K562 (cell line): ENCODE measurements around the gene VSIG10. TPM values are rescaled to one million over a fixed set of nuclear protein-coding genes. Genes with fewer than 3 reads are reported as not detected.
A peak's percentile ranks its signal among the peaks of the same experiment; 100 is the strongest.

Experiments used
- E2F1 ChIP-seq: sonication (generic); formaldehyde crosslinking; IDR thresholded peaks from 2 replicates; pipeline ENCODE4 v1.8.1; 2023; ENCODE audit warnings: mild to moderate bottlenecking, missing genetic modification reagents, moderate library complexity
- MTA2 ChIP-seq: fragments of 450-650 bp; IDR thresholded peaks from 2 replicates; pipeline ENCODE4 v1.6.1; 2016; ENCODE audit warnings: low read depth
- PHF20 ChIP-seq: fragments of 450-650 bp; IDR thresholded peaks from 2 replicates; pipeline ENCODE4 v1.6.1; 2018; ENCODE audit not compliant: partially characterized antibody
- RBM34 ChIP-seq: fragments of 200-400 bp; formaldehyde crosslinking; IDR thresholded peaks from 2 replicates; pipeline ENCODE4 v1.6.1; 2018; ENCODE audit warnings: low read length, borderline replicate concordance; ENCODE audit not compliant: insufficient read depth
- TAF1 ChIP-seq: IDR thresholded peaks from 2 replicates; pipeline ENCODE4 v1.6.1; 2011; ENCODE audit warnings: mild to moderate bottlenecking, low read length, moderate library complexity; ENCODE audit not compliant: insufficient read depth, control insufficient read depth, severe bottlenecking; ENCODE audit errors: extremely low read depth
- XRCC4 ChIP-seq: IDR thresholded peaks from one replicate; pipeline ENCODE4 v1.6.1; 2011; ENCODE audit not compliant: insufficient read depth, insufficient read length; ENCODE audit errors: extremely low read depth
- ZFP36 ChIP-seq: fragments of 150-350 bp; IDR thresholded peaks from 2 replicates; pipeline ENCODE4 v1.6.1; 2018; ENCODE audit warnings: low read length, low read depth; ENCODE audit not compliant: partially characterized antibody
- ZNF282 ChIP-seq: sonication (generic); formaldehyde crosslinking; IDR thresholded peaks from 2 replicates; pipeline ENCODE4 v1.8.1; 2023; ENCODE audit warnings: missing genetic modification reagents
- polyA plus RNA-seq, 8 experiments: library from polyadenylated mRNA; depleted of rRNA in 4 of 8; stranded (reverse) in 5 of 8; unstranded in 3 of 8; fragments of >200 nt; fragmentation: Nextera tagmentation in 2 of 8; fragmentation: Illumina TruSeq in 1 of 8; extraction: Ambion mirVana in 2 of 8; extraction: Trizol in 1 of 8; gene quantifications; 2 replicates each; pipeline versions ENCODE4 v1.2.1 to v1.2.3, GENCODE V29; 2011 to 2014; ENCODE audit warnings: inconsistent platforms in 1 of 8, missing spikeins in 1 of 8
- total RNA-seq, 7 experiments: library from RNA; depleted of rRNA in 6 of 7; stranded (reverse); fragments of >200 nt in 6 of 7; fragmentation: Illumina TruSeq in 2 of 7; extraction: Trizol in 2 of 7; gene quantifications; 2 replicates each; pipeline versions ENCODE4 v1.2.1 to v1.2.3, GENCODE V29; 2011 to 2021; ENCODE audit warnings: low replicate concordance in 1 of 7
- TF ChIP-seq, protein P1 (sequence below): fragments of 250-450 bp; sonication (Bioruptor Pico); IDR thresholded peaks from 2 replicates; pipeline ENCODE4 v1.4.0; 2020; ENCODE audit warnings: mild to moderate bottlenecking, moderate library complexity
- TF ChIP-seq, protein P2 (sequence below): sonication (generic); formaldehyde crosslinking; IDR thresholded peaks from 2 replicates; pipeline ENCODE4 v1.8.0; 2022; ENCODE audit warnings: mild to moderate bottlenecking, missing genetic modification reagents

The VSIG10 gene
- total and polyA plus RNA-seq, 9 of the 15 experiments (the other 6 are each of a cell fraction or from before 2014, with no cell fraction given) = 4.1 to 8.8 (median 4.7) TPM

DNA sequence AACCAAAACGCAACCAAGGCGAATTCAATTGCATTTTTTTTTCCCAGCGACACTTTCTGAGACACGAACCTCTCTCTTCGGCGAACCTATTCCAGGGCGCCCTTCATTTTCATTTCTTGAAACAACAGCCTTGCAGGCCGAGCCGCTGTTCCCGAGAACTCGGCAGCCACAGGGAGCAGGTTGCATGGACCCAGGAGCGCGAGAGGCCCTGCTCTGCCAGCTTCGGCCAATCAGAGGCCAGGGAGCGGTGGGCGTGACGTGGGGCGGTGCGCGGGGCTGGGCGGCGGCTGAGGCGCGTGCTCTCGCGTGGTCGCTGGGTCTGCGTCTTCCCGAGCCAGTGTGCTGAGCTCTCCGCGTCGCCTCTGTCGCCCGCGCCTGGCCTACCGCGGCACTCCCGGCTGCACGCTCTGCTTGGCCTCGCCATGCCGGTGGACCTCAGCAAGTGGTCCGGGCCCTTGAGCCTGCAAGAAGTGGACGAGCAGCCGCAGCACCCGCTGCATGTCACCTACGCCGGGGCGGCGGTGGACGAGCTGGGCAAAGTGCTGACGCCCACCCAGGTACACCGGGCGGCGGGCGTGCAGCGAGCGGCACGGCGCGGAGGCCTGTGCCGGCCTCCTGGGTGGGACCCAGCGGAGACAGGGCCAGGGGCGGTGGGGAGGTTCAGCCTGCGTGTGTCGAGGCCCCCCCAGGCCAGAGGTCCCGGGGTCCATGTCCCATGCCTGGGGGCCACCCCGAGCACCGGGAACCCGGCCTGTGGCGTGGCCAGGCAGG is 32.2 kb upstream of the VSIG10 start, which contains the start of gene PEBP1 (continued):
- peak; percentile 70; the same call in 1 of the 2 replicates for TF ChIP-seq E2F1
- TF ChIP-seq, protein P1, sequence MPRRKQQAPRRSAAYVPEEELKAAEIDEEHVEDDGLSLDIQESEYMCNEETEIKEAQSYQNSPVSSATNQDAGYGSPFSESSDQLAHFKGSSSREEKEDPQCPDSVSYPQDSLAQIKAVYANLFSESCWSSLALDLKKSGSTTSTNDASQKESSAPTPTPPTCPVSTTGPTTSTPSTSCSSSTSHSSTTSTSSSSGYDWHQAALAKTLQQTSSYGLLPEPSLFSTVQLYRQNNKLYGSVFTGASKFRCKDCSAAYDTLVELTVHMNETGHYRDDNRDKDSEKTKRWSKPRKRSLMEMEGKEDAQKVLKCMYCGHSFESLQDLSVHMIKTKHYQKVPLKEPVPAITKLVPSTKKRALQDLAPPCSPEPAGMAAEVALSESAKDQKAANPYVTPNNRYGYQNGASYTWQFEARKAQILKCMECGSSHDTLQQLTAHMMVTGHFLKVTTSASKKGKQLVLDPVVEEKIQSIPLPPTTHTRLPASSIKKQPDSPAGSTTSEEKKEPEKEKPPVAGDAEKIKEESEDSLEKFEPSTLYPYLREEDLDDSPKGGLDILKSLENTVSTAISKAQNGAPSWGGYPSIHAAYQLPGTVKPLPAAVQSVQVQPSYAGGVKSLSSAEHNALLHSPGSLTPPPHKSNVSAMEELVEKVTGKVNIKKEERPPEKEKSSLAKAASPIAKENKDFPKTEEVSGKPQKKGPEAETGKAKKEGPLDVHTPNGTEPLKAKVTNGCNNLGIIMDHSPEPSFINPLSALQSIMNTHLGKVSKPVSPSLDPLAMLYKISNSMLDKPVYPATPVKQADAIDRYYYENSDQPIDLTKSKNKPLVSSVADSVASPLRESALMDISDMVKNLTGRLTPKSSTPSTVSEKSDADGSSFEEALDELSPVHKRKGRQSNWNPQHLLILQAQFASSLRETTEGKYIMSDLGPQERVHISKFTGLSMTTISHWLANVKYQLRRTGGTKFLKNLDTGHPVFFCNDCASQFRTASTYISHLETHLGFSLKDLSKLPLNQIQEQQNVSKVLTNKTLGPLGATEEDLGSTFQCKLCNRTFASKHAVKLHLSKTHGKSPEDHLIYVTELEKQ (CRISPR knock-in tag) = no peak
- TF ChIP-seq, protein P2, sequence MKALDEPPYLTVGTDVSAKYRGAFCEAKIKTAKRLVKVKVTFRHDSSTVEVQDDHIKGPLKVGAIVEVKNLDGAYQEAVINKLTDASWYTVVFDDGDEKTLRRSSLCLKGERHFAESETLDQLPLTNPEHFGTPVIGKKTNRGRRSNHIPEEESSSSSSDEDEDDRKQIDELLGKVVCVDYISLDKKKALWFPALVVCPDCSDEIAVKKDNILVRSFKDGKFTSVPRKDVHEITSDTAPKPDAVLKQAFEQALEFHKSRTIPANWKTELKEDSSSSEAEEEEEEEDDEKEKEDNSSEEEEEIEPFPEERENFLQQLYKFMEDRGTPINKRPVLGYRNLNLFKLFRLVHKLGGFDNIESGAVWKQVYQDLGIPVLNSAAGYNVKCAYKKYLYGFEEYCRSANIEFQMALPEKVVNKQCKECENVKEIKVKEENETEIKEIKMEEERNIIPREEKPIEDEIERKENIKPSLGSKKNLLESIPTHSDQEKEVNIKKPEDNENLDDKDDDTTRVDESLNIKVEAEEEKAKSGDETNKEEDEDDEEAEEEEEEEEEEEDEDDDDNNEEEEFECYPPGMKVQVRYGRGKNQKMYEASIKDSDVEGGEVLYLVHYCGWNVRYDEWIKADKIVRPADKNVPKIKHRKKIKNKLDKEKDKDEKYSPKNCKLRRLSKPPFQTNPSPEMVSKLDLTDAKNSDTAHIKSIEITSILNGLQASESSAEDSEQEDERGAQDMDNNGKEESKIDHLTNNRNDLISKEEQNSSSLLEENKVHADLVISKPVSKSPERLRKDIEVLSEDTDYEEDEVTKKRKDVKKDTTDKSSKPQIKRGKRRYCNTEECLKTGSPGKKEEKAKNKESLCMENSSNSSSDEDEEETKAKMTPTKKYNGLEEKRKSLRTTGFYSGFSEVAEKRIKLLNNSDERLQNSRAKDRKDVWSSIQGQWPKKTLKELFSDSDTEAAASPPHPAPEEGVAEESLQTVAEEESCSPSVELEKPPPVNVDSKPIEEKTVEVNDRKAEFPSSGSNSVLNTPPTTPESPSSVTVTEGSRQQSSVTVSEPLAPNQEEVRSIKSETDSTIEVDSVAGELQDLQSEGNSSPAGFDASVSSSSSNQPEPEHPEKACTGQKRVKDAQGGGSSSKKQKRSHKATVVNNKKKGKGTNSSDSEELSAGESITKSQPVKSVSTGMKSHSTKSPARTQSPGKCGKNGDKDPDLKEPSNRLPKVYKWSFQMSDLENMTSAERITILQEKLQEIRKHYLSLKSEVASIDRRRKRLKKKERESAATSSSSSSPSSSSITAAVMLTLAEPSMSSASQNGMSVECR (CRISPR knock-in tag) = peak; percentile 88
- TF ChIP-seq PHF20 = peak; percentile 78
- TF ChIP-seq ZNF282 (CRISPR knock-in tag) = 0 out of 2 replicates have a peak, but pooled peaks have one; percentile 68
- peak; percentile 72 for TF ChIP-seq TAF1
- TF ChIP-seq XRCC4 = no peak
- TF ChIP-seq RBM34 = no peak
- peak; percentile 36 for TF ChIP-seq ZFP36
- no peak for TF ChIP-seq MTA2
